NCI-H226 (cell line): Measurements from ENCODE around the gene TGFBR3L.
"Not testable (repeated sequence)": the region's sequence is repeated elsewhere in the genome, so short reads cannot be mapped to it uniquely, and the experiment has no call there.

Experiments used
- DNase-seq: peaks from one replicate; pipeline ENCODE4 v3.0.0-alpha.2; 2015

Gene TGFBR3L

DNA sequence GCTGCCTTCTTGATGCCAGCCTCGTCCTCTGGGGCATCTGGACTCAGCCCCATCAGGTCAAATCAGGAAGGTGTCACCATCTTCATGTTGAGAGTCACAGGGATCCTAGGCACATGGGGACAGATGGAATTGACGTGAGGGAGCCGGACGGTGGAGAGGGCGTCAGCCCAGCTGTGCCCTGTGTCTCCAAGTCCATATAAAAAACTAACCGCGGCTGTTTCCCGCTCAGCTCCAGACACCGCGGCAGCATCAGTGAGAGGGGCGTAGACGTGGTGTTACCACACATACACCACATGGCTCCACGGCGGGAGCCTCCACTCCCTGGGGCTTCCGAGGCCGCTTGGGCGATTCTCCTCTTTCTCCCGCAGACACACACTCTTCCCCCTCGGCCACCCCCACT, 34.8 kb upstream of the TGFBR3L start:
- no peak for DNase-seq

DNA sequence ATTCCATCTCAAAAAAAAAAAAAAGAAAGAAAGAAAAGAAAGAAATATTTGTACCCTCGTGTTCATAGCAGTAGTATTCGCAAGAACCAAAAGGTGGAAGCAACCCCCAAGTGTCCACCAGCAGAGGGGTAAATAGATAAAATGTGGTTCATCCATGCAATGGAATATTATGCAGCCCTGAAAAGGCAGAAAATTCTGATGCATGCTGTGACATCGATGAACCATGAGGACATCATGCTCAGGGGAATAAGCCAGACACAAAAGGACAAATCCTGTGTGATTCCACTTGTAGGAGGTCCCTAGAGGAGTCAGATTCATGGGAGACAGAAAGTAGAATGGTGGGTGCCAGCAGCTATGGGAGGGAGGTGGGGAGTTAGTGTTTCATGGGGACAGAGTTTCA, 32.7 kb upstream of the TGFBR3L start:
- DNase-seq = no peak

- DNase-seq = no peak
These were observed 31.5 kb upstream of the TGFBR3L start for GRCh38 chr19:7883105-7883504.

GRCh38 chr19:7883796-7884570, 30.6 kb upstream of the TGFBR3L start:
- DNase-seq = peak; percentile 40

GRCh38 chr19:7885818-7886217, 28.8 kb upstream of the TGFBR3L start:
- DNase-seq = no peak

- DNase-seq = no peak
These were observed 27.1 kb upstream of the TGFBR3L start for GRCh38 chr19:7887408-7888144.

DNA sequence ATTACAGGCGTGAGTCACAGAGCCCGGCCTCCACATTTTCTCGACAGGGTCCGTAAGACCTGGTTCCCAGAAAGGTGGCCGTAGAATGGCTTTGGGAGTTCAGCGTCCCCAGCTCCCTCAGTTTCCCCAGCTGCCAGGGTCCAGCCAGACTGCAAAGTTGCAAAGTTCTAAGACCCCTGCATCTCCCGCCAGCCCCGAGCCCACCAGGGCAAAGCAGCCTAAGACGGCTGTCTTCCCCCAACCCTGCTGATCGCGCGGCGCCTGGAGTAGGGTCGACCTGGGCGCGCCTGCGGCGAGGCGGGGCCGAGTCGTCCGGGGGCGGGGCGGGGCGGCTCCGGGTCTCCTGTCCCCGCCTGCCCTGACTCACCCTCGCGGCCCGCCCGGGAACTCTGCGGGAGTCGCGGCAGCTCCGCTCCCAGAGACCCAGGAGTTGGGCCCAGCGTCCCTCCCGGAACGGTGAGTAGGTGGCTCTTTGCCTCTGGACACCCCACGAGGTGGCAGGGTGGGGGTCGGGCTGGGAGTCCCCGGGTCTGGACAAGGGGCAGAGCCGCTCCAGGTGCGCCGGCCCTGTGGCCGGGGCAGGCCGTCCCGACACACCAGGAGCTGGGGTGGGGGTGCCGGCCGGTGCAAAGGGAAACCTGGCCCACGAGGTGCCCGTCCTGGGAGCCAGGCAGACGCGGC, 26.3 kb upstream of the TGFBR3L start, which contains the start of gene LRRC8E:
Gene LRRC8E (plus strand): TSS at position 366 of the 681 bp plus-strand sequence. CDS start 7,094 bp downstream, outside the sequence.
- DNase-seq = peak; percentile 73

GRCh38 chr19:7888826-7889217, 25.8 kb upstream of the TGFBR3L start:
- DNase-seq = no peak

DNA sequence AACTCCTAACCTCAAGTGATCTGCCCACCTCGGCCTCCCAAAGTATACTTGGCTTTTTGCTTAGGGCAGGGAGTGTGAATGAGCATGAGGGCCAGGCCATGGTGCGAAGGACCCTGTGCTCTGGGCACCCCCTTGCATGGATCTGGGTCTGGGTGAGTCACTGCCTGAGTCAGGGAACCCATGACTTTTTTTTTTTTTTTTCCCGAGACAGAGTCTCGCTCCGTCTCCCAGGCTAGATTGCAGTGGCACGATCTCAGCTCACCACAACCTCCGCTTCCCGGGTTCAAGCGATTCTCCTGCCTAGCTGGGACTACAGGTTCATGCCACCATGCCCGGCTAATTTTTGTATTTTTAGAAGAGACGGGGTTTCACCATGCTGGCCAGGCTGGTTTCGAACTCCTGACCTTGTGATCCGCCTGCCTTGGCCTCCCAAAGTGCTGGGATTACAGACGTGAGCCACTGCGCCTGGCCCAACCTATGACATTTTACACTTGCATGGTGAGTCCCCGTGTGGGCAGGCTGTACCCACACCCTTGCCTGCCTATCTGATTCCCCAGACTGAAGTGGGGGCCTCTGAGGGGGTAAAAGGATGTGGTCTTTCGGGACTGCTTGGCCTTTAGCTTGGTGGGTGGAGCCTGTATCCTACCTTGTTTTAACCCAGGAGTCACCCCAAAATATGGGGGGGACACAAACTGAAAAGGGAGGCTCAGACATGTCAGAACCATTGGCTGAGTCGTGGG, 21.1 kb upstream of the TGFBR3L start:
- DNase-seq = not testable (repeated sequence)

GRCh38 chr19:7894612-7895309, 19.9 kb upstream of the TGFBR3L start:
- no peak for DNase-seq

DNA sequence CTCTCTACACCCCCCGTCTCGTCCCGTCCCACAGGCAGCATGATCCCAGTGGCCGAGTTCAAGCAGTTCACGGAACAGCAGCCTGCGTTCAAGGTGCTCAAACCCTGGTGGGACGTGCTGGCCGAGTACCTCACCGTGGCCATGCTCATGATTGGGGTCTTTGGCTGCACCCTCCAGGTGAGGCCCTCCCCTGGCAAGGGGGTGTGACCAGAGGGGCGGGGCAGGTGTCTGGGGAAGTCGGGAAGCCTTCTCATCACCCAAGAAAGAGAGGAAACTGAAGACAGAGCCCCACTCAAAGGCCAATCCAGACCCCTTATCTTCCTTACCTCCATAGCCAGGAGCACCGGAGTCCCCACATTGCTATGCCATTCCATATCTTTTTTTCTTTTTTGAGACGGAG, 19.1 kb upstream of the TGFBR3L start:
- DNase-seq = no peak

GRCh38 chr19:7897292-7897691, 17.3 kb upstream of the TGFBR3L start:
- no peak for DNase-seq

GRCh38 chr19:7898967-7899366, 15.7 kb upstream of the TGFBR3L start:
- no peak for DNase-seq

DNA sequence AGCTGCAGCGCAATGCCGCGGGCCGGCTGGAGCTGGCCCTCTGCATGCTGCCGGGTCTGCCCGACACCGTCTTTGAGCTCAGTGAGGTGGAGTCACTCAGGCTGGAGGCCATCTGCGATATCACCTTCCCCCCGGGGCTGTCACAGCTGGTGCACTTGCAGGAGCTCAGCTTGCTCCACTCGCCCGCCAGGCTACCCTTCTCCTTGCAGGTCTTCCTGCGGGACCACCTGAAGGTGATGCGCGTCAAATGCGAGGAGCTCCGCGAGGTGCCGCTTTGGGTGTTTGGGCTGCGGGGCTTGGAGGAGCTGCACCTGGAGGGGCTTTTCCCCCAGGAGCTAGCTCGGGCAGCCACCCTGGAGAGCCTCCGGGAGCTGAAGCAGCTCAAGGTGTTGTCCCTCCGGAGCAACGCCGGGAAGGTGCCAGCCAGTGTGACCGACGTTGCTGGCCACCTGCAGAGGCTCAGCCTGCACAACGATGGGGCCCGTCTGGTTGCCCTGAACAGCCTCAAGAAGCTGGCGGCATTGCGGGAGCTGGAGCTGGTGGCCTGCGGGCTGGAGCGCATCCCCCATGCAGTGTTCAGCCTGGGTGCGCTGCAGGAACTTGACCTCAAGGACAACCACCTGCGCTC, 14.8 kb upstream of the TGFBR3L start:
- DNase-seq = no peak

GRCh38 chr19:7900401-7900870, 14.2 kb upstream of the TGFBR3L start:
- DNase-seq = no peak

DNA sequence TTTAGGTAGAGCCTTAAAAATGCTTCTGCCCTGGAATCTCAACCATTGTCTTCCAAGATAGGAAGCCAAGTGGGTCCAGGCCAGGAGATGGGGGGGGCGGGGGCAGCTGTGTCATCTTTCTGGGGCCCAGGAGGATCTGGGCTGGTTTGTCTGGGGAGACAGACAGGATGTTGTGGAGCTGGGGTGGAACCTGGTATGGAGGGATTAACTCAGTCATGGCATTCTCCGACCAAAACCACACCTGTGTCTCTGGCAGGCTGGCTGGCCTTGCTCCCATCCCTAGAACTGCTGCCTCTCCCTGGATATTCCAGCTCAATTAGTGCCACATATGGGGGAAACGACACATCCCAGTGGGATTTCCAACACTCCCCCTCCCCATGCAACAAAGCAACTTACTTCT, 13.7 kb upstream of the TGFBR3L start:
- no peak for DNase-seq

DNA sequence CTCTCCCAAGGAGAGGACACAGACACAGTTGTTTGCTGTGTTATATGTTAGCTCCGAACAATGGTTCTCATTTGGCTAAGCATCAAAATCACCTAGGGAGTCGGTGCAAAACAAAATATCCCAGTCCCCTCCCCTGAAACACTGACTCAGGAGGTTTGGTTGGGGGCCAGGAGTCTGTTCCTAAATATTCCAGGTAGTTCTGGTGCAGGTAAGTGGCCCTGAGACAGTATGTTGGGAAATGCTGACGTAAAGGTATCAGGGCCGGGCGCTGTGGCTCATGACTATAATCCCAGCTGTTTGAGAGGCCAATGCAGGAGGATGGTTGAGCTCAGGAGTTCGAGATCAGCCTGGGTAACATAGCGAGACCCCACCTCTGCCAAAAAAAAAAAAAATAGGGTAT, 13.3 kb upstream of the TGFBR3L start:
- no peak for DNase-seq

DNA sequence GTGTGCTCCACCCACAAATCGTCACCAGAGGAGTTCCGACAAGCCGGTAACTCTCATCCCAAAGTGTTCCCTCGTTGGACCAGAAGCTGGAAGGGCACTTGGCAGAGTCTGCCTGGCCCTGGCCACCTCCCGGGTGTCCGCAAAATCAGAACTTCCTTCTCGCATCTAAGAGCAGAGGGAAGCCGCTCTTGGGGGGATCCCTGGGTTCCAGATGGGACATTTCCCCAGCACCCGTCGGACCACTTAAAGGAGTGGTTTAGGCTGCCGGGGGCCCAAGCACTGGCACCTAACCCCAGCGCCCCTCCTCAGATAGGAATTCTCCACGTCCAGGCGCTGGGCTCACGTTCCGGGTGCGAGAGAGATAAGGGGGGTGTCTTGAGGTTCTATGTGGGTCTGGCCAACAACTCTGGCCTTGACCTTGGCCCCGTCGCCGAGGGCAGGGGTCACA, 11.8 kb upstream of the TGFBR3L start:
- no peak for DNase-seq

DNA sequence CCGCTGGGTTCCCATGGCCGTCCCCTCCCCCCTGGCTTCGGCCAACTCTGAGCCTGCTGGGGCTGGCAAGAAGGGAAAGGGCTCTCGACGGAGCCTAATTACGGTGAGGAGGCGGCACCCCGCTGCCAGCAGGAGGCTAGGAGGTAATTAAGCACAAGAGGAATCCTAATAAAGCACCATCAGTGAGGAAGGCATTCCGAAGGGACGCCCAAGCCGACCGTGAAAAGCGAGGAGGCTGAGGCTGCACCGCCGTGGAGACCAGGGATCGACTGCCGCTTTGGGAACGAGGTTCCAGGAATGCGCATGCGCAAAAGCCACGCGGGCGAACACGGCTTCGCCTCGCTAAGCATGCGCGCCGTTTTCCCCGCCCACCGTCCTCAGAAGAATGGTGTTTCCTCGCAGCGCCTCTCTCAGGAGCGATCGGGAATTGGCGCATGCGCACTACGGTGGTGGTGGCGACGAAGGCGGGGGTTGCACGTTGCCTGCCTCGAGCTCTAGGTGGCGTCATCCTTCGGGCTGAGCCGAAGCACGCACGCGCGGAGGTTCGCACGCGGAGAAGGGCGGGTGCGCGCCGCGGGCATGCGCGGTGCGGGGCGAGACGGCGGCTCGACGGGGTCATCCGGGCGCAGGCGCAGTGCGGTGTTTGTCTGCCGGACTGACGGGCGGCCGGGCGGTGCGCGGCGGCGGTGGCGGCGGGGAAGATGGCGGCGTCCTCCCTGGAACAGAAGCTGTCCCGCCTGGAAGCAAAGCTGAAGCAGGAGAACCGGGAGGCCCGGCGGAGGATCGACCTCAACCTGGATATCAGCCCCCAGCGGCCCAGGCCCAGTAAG, 11.2 kb upstream of the TGFBR3L start, which contains the start of gene MAP2K7:
Gene MAP2K7 (plus strand): TSS at position 634 of the 830 bp plus-strand sequence. CDS start 68 bp downstream, at position 702.
- DNase-seq = peak; percentile 94
